ENCODE data around the gene FBXW7.

DNA sequence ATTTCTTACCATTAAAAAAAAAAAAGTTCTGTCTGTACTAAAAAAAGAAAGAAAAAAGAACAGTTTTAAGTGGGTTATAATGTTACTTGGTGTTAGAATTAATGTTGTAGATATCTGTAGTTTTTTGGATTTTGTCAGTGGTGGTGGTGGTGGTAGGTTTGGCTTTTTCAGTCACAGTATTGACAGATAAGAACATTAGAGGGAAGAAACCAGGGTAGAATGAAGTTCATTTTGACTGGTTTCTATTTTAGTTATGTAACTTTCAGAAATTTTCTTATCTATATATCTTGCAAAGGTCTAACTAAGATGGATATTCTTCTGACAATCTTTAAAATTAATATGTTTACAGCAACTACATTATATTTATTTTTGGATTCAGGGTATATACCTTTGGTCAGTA lies 105.4 kb downstream of the FBXW7 start:
- TF ChIP-seq REPIN1 (tag by site-specific recombination; IDR thresholded peaks at IDR 0.05; ENCODE audit: low read depth) (no peak), CTCF (tag by site-specific recombination; IDR thresholded peaks at IDR 0.05) (no peak), ZNF174 (tag by site-specific recombination; IDR thresholded peaks at IDR 0.05) (no peak), PRDM1 (tag by site-specific recombination; IDR thresholded peaks at IDR 0.05) (no peak), ZNF423 (tag by site-specific recombination; IDR thresholded peaks at IDR 0.05) (no peak)
- TF ChIP-seq, protein P1, sequence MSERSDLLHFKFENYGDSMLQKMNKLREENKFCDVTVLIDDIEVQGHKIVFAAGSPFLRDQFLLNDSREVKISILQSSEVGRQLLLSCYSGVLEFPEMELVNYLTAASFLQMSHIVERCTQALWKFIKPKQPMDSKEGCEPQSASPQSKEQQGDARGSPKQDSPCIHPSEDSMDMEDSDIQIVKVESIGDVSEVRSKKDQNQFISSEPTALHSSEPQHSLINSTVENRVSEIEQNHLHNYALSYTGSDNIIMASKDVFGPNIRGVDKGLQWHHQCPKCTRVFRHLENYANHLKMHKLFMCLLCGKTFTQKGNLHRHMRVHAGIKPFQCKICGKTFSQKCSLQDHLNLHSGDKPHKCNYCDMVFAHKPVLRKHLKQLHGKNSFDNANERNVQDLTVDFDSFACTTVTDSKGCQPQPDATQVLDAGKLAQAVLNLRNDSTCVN (tag by site-specific recombination; optimal IDR thresholded peaks at IDR 0.05): no peak
